H1 (cell line): Measurements from ENCODE around the gene OR10AD1. TPM values are rescaled to one million over a fixed set of nuclear protein-coding genes. Genes with fewer than 3 reads are reported as not detected.

Source experiments
- BACH1 ChIP-seq: IDR thresholded peaks from 2 replicates; pipeline ENCODE4 v1.6.1; 2012; ENCODE audit warnings: low read length, improper control_type of control experiment
- HDAC6 ChIP-seq: IDR thresholded peaks from one replicate; pipeline ENCODE4 v1.7.1; 2012; ENCODE audit warnings: low read depth, mild to moderate bottlenecking, inconsistent platforms, low read length, moderate library complexity
- KDM5A ChIP-seq: fragments of 200-600 bp; IDR thresholded peaks from 2 replicates; pipeline ENCODE4 v1.7.1; 2012; ENCODE audit warnings: mild to moderate bottlenecking, low read length, inconsistent platforms, mixed read lengths
- SIN3A ChIP-seq, 2 experiments: IDR thresholded peaks in 1 of 2; conservative IDR thresholded peaks in 1 of 2; 2 replicates each; pipeline ENCODE4 v1.6.1; 2011 to 2012; ENCODE audit warnings: low read length in 2 of 2, improper control_type of control experiment in 1 of 2, low read depth in 1 of 2, mild to moderate bottlenecking in 1 of 2
- TEAD4 ChIP-seq: IDR thresholded peaks from 2 replicates; pipeline ENCODE4 v1.6.1; 2012; ENCODE audit warnings: low read depth, low read length, inconsistent platforms, mixed read lengths
- polyA plus RNA-seq, 7 experiments: library from polyadenylated mRNA; depleted of rRNA in 3 of 7; stranded (reverse) in 5 of 7; unstranded in 2 of 7; fragments of >200 nt in 5 of 7; fragments of 200-250 nt in 2 of 7; gene quantifications; 1 replicate in 5 of 7; 2 replicates in 1 of 7; 4 replicates in 1 of 7; pipeline versions ENCODE4 v1.2.1 to v1.2.3, GENCODE V29; 2011 to 2013; ENCODE audit warnings: missing spikeins in 2 of 7, mixed read lengths in 2 of 7
- total RNA-seq: library from RNA; stranded (reverse); fragmentation: NEBNext Ultra II Directional; extraction: Animal tissue kit (Norgen Biotek cat#: 25700); gene quantifications from 2 replicates; pipeline ENCODE4 v1.2.1, GENCODE V29; 2021
- TF ChIP-seq, protein P1 (sequence below): IDR thresholded peaks from 2 replicates; pipeline ENCODE4 v1.6.1; 2012; ENCODE audit warnings: low read length, inconsistent platforms

The OR10AD1 gene
- total and polyA plus RNA-seq, 2 of the 8 experiments (the other 6 are each of a cell fraction or from before 2014, with no cell fraction given), result not detected

GRCh38 chr12:48177982-48178381 lies 25.1 kb downstream of the OR10AD1 start (continued):
- TF ChIP-seq, protein P1, sequence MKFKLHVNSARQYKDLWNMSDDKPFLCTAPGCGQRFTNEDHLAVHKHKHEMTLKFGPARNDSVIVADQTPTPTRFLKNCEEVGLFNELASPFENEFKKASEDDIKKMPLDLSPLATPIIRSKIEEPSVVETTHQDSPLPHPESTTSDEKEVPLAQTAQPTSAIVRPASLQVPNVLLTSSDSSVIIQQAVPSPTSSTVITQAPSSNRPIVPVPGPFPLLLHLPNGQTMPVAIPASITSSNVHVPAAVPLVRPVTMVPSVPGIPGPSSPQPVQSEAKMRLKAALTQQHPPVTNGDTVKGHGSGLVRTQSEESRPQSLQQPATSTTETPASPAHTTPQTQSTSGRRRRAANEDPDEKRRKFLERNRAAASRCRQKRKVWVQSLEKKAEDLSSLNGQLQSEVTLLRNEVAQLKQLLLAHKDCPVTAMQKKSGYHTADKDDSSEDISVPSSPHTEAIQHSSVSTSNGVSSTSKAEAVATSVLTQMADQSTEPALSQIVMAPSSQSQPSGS, result no peak
- TF ChIP-seq KDM5A (no peak), TEAD4 (no peak), SIN3A (conservative IDR thresholded peaks at IDR 0.05 in 1 of 2, IDR thresholded peaks at IDR 0.05 in 1 of 2; ENCODE audit: low read depth in 1 of 2, low read length in 2 of 2) (no peak), HDAC6 (no peak), BACH1 (no peak)
